Measurements from ENCODE around the gene RPL4.

DNA sequence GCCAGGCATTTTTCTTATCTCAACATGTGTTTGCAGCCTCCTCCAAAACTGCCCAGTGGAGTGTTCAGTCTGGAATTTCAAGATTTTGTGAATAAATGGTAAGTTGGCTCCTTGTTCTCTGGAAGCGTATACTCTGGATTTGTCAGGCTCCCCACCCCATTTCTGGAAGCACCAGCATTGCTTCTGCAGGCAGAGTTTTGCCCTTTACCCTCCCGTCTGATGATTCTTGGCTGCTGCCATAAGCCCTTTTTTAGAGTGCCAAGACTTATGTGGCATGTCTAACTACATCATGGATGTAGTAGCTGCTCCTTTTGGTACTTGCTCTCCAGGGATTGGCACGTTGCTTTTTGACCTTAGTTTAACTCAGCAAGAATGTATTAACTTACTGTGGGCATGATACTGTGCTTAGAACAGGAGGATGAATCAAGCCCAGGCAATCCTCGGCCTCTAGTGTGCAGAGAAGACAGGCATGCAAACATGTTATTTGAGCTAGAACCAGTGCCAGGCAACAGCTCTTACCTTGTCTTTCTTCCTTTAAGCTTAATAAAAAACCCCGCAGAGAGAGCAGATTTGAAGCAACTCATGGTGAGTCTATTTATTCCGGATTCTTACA, 15.4 kb downstream of the RPL4 start:
- TF ChIP-seq EZH2 (IDR thresholded peaks at IDR 0.05) = no peak
- TF ChIP-seq, protein P1, sequence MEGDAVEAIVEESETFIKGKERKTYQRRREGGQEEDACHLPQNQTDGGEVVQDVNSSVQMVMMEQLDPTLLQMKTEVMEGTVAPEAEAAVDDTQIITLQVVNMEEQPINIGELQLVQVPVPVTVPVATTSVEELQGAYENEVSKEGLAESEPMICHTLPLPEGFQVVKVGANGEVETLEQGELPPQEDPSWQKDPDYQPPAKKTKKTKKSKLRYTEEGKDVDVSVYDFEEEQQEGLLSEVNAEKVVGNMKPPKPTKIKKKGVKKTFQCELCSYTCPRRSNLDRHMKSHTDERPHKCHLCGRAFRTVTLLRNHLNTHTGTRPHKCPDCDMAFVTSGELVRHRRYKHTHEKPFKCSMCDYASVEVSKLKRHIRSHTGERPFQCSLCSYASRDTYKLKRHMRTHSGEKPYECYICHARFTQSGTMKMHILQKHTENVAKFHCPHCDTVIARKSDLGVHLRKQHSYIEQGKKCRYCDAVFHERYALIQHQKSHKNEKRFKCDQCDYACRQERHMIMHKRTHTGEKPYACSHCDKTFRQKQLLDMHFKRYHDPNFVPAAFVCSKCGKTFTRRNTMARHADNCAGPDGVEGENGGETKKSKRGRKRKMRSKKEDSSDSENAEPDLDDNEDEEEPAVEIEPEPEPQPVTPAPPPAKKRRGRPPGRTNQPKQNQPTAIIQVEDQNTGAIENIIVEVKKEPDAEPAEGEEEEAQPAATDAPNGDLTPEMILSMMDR (IDR thresholded peaks at IDR 0.05) = no peak
